K562 (cell line): ENCODE measurements around the gene PYCR2. TPM values are rescaled to one million over a fixed set of nuclear protein-coding genes. Genes with fewer than 3 reads are reported as not detected.

Source experiments
- BRCA1 ChIP-seq, 2 experiments: fragments of 450-650 bp in 1 of 2; sonication (generic) in 1 of 2; formaldehyde crosslinking in 1 of 2; IDR thresholded peaks; 2 replicates each; pipeline versions ENCODE4 v1.5.0 to v1.6.1; 2017 to 2020; ENCODE audit warnings: mild to moderate bottlenecking in 1 of 2, missing genetic modification reagents in 1 of 2
- ERF ChIP-seq: fragments of 450-650 bp; formaldehyde crosslinking; IDR thresholded peaks from 2 replicates; pipeline ENCODE4 v1.4.0; 2020; ENCODE audit warnings: mild to moderate bottlenecking, mixed read lengths
- FOXJ2 ChIP-seq: fragments of 200-800 bp; sonication (Bioruptor generic); IDR thresholded peaks from 2 replicates; pipeline ENCODE4 v1.6.1; 2016; ENCODE audit warnings: missing genetic modification characterization, missing compliant biosample characterization
- HDGF ChIP-seq: fragments of 450-650 bp; IDR thresholded peaks from 2 replicates; pipeline ENCODE4 v1.6.1; 2016
- MBD2 ChIP-seq: sonication (generic); IDR thresholded peaks from 2 replicates; pipeline ENCODE4 v1.6.1; 2016; ENCODE audit warnings: low read depth, borderline replicate concordance
- MCM2 ChIP-seq: fragments of 450-650 bp; IDR thresholded peaks from 2 replicates; pipeline ENCODE4 v1.6.1; 2017; ENCODE audit warnings: low read depth, mild to moderate bottlenecking
- PHF21A ChIP-seq: fragments of 450-650 bp; IDR thresholded peaks from 2 replicates; pipeline ENCODE4 v1.6.1; 2017; ENCODE audit warnings: low read depth, borderline replicate concordance
- POLR2AphosphoS2 ChIP-seq: IDR thresholded peaks from 2 replicates; pipeline ENCODE4 v1.6.1; 2012; ENCODE audit warnings: low read length, improper control_type of control experiment
- SP1 ChIP-seq: sonication (generic); formaldehyde crosslinking; IDR thresholded peaks from 2 replicates; pipeline ENCODE4 v1.8.1; 2022; ENCODE audit warnings: mild to moderate bottlenecking, missing genetic modification reagents
- SREBF2 ChIP-seq: sonication (generic); formaldehyde crosslinking; IDR thresholded peaks from 2 replicates; pipeline ENCODE4 v1.4.0; 2020; ENCODE audit warnings: mild to moderate bottlenecking, missing genetic modification reagents
- ZBTB7A ChIP-seq: IDR thresholded peaks from 2 replicates; pipeline ENCODE4 v1.6.1; 2011; ENCODE audit warnings: low read depth, mild to moderate bottlenecking, low read length, moderate library complexity, borderline replicate concordance; ENCODE audit not compliant: control insufficient read depth
- ZNF253 ChIP-seq: fragments of 250-450 bp; sonication (Bioruptor Pico); conservative IDR thresholded peaks from 2 replicates; pipeline ENCODE4 v1.6.1; 2021; ENCODE audit warnings: mild to moderate bottlenecking
- polyA plus RNA-seq, 8 experiments: library from polyadenylated mRNA; depleted of rRNA in 4 of 8; stranded (reverse) in 5 of 8; unstranded in 3 of 8; fragments of >200 nt; fragmentation: Nextera tagmentation in 2 of 8; fragmentation: Illumina TruSeq in 1 of 8; extraction: Ambion mirVana in 2 of 8; extraction: Trizol in 1 of 8; gene quantifications; 2 replicates each; pipeline versions ENCODE4 v1.2.1 to v1.2.3, GENCODE V29; 2011 to 2014; ENCODE audit warnings: inconsistent platforms in 1 of 8, missing spikeins in 1 of 8
- total RNA-seq, 7 experiments: library from RNA; depleted of rRNA in 6 of 7; stranded (reverse); fragments of >200 nt in 6 of 7; fragmentation: Illumina TruSeq in 2 of 7; extraction: Trizol in 2 of 7; gene quantifications; 2 replicates each; pipeline versions ENCODE4 v1.2.1 to v1.2.3, GENCODE V29; 2011 to 2021; ENCODE audit warnings: low replicate concordance in 1 of 7
- TF ChIP-seq, protein P1 (sequence below), 2 experiments: fragments of 450-650 bp in 1 of 2; sonication (generic) in 1 of 2; formaldehyde crosslinking in 1 of 2; IDR thresholded peaks; 2 replicates each; pipeline versions ENCODE4 v1.7.1 to v1.9.0; 2016 to 2022; ENCODE audit warnings: inconsistent platforms in 1 of 2, mild to moderate bottlenecking in 1 of 2, missing genetic modification reagents in 1 of 2
- TF ChIP-seq, protein P2 (sequence below): fragments of 450-650 bp; IDR thresholded peaks from 2 replicates; pipeline ENCODE4 v1.6.1; 2016; ENCODE audit warnings: antibody characterized with exemption
- TF ChIP-seq, protein P3 (sequence below): sonication (generic); formaldehyde crosslinking; IDR thresholded peaks from 2 replicates; pipeline ENCODE4 v1.8.0; 2022; ENCODE audit warnings: mild to moderate bottlenecking, low read depth, missing genetic modification reagents

The PYCR2 gene
- total and polyA plus RNA-seq, 9 of the 15 experiments (the other 6 are each of a cell fraction or from before 2014, with no cell fraction given) = 5.5 to 219 (median 127) TPM

DNA sequence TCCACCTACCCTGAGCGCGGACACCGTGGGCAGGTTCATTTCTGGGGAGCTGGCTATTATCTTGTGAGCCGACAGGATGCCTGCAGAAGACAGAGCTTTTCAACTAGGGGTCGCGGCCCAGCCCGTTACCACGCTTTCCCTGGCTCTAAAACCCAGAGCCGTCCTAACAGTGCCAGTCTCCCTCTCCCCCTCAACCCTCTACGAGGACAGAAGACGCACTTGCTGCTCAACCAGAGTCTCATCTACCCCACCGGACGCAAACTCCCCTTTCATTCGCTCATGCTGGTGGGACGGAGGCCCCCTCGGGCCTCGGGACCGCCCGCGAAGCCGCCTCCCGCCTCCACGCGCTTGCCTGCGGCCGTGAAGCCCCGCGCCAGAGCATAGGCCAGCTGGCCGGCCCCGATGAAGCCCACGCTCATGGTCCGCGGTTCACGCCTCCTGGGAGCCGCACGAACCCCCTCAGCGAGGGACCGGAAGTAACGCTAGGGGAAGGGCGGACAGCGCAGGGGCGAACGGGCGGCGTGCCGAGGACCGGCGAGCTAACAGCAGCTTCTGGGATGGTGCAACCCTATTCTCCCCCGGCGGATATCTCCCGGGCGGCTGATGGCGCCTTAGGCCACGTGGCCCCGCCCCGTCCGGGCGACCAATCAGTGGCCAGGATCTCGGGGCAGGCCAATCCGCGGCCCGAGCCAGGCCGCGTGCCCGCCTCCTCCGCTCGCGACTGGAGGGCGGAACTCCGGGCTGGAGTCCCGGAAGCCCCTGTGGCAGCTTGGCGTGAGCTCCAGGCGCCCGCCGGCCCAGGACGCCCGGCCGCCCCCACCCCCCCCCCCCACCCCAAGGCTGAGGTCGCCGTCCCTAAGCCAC, at the start of gene PYCR2 (continued):
- TF ChIP-seq, protein P1, sequence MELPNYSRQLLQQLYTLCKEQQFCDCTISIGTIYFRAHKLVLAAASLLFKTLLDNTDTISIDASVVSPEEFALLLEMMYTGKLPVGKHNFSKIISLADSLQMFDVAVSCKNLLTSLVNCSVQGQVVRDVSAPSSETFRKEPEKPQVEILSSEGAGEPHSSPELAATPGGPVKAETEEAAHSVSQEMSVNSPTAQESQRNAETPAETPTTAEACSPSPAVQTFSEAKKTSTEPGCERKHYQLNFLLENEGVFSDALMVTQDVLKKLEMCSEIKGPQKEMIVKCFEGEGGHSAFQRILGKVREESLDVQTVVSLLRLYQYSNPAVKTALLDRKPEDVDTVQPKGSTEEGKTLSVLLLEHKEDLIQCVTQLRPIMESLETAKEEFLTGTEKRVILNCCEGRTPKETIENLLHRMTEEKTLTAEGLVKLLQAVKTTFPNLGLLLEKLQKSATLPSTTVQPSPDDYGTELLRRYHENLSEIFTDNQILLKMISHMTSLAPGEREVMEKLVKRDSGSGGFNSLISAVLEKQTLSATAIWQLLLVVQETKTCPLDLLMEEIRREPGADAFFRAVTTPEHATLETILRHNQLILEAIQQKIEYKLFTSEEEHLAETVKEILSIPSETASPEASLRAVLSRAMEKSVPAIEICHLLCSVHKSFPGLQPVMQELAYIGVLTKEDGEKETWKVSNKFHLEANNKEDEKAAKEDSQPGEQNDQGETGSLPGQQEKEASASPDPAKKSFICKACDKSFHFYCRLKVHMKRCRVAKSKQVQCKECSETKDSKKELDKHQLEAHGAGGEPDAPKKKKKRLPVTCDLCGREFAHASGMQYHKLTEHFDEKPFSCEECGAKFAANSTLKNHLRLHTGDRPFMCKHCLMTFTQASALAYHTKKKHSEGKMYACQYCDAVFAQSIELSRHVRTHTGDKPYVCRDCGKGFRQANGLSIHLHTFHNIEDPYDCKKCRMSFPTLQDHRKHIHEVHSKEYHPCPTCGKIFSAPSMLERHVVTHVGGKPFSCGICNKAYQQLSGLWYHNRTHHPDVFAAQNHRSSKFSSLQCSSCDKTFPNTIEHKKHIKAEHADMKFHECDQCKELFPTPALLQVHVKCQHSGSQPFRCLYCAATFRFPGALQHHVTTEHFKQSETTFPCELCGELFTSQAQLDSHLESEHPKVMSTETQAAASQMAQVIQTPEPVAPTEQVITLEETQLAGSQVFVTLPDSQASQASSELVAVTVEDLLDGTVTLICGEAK (IDR thresholded peaks at IDR 0.05) = peak; percentile 93
- TF ChIP-seq, protein P1 (CRISPR knock-in tag; IDR thresholded peaks at IDR 0.05) = no peak
- TF ChIP-seq ZBTB7A = 0 out of 2 replicates have a peak, but pooled peaks have one; percentile 45
- TF ChIP-seq MBD2 = peak; percentile 92
- TF ChIP-seq, protein P2, sequence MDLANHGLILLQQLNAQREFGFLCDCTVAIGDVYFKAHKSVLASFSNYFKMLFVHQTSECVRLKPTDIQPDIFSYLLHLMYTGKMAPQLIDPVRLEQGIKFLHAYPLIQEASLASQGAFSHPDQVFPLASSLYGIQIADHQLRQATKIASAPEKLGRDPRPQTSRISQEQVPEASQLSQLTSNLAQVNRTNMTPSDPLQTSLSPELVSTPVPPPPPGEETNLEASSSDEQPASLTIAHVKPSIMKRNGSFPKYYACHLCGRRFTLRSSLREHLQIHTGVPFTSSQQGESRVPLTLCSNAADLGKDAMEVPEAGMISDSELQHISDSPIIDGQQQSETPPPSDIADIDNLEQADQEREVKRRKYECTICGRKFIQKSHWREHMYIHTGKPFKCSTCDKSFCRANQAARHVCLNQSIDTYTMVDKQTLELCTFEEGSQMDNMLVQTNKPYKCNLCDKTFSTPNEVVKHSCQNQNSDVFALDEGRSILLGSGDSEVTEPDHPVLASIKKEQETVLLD = no peak; the same call in 1 of the 2 replicates
- 0 out of 2 replicates have a peak, but pooled peaks have one; percentile 41 for TF ChIP-seq PHF21A
- 0 out of 2 replicates have a peak, but pooled peaks have one; percentile 41 for TF ChIP-seq FOXJ2 (tag)
- TF ChIP-seq HDGF = peak; percentile 58; the same call in 1 of the 2 replicates
- no peak for TF ChIP-seq BRCA1 (IDR thresholded peaks at IDR 0.05)
- TF ChIP-seq BRCA1 (CRISPR knock-in tag; IDR thresholded peaks at IDR 0.05) = peak; percentile 97
- TF ChIP-seq SP1 (CRISPR knock-in tag) = peak; percentile 86; the same call in 1 of the 2 replicates
- TF ChIP-seq, protein P3, sequence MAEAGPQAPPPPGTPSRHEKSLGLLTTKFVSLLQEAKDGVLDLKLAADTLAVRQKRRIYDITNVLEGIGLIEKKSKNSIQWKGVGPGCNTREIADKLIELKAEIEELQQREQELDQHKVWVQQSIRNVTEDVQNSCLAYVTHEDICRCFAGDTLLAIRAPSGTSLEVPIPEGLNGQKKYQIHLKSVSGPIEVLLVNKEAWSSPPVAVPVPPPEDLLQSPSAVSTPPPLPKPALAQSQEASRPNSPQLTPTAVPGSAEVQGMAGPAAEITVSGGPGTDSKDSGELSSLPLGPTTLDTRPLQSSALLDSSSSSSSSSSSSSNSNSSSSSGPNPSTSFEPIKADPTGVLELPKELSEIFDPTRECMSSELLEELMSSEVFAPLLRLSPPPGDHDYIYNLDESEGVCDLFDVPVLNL (CRISPR knock-in tag) = no peak
- TF ChIP-seq SREBF2 (CRISPR knock-in tag) = no peak
- TF ChIP-seq ZNF253 = no peak
- TF ChIP-seq ERF (CRISPR knock-in tag) = peak; percentile 69
- TF ChIP-seq MCM2 = no peak
- peak; percentile 62; the same call in 1 of the 2 replicates for TF ChIP-seq POLR2AphosphoS2
